ENCODE results near the gene DHRS12. TPM values are rescaled to one million over a fixed set of nuclear protein-coding genes. Genes with fewer than 3 reads are reported as not detected.

Gene DHRS12
- total RNA-seq, 4 donors from 2014 or later = 4.7 to 11.3 (median 7.9) TPM

DNA sequence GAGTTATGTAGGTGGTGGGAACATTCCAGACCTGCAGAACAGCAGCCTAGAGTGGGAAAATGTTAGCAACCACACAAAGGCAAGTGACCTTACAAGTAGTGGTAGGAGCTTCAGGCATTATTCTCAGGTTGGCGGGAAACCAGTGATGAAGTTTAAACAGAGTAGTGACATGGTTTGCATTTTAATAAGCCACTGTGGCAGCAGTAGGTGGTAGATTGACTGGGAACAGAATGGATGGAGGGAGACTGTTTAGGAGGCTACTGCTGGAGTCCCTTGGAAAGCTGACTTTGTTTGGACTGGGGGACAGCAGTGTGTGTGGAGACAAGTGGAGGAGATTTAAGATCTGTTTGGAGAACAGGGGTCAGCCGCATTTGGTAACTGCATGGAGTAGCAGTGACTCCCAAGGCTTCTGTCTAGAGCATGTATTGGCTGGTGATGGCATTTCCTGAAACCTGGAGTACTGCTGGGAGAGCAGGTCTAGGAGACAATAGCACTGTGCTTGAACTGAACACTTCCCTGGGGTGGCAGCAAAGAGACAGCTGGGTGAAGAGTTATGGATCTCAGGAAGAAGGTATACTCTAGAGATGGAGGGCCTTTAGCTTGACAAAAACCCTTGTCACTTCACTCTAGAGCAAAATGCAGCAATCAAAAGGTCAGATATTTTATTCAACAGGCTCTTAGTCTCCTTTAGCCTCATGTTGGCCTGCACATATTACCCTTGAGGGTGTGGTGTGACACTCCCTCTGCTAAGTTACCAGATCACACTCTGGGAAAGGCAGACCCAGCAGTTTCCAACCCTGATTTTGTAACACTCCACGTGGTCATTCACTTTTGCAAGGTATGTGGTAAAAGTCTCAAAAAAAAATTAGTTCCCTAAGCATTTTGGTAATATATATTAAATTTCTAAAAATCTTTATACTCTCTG is 70.3 kb downstream of the DHRS12 start:
- H3K27ac ChIP-seq = peak overlapping the region; percentile 19 to 72 (median 49)
- H3K36me3 ChIP-seq = peaks cover 0 to 23% (median 0%) of the 10 kb centered on the region in 3 donors
- TF ChIP-seq, protein P1, sequence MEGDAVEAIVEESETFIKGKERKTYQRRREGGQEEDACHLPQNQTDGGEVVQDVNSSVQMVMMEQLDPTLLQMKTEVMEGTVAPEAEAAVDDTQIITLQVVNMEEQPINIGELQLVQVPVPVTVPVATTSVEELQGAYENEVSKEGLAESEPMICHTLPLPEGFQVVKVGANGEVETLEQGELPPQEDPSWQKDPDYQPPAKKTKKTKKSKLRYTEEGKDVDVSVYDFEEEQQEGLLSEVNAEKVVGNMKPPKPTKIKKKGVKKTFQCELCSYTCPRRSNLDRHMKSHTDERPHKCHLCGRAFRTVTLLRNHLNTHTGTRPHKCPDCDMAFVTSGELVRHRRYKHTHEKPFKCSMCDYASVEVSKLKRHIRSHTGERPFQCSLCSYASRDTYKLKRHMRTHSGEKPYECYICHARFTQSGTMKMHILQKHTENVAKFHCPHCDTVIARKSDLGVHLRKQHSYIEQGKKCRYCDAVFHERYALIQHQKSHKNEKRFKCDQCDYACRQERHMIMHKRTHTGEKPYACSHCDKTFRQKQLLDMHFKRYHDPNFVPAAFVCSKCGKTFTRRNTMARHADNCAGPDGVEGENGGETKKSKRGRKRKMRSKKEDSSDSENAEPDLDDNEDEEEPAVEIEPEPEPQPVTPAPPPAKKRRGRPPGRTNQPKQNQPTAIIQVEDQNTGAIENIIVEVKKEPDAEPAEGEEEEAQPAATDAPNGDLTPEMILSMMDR (IDR thresholded peaks at IDR 0.05) = peak in 1 of 6 experiments; percentile 14
- TF ChIP-seq POLR2A (IDR thresholded peaks at IDR 0.05) = no peak
- H3K4me3 ChIP-seq = no peak overlapping the region
- intact Hi-C loops (cut with DNase I) = no loop called here
- peaks cover 7 to 53% (median 14%) of the 10 kb centered on the region in 3 donors for H3K4me1 ChIP-seq
- 70 to 77% methylated on average over 3 of the region's 3 CpGs for WGBS, 2 donors
- no peak for DNase-seq
- H3K27me3 ChIP-seq = no peaks in the 10 kb centered on the region
- no peaks in the 10 kb centered on the region for H3K9me3 ChIP-seq

DNA sequence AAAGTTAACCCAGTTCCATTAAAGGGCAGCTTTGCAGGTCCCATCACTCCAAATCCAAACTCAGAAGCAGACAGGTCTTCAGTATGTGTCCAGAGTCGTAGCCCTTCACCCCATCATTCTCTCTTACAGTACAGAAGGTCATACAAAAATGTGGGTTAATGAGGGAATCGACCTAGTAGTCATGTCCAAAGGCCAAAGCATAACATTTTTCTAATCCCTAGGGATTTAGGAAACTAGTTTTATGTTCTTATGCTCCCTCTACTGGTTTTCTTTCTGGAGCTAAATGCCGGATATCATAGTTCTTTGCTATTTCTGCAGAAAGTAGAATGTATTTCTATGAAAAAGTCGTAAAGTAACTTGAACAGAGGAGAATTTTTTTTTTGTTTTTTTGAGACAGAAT is 72.2 kb downstream of the DHRS12 start:
- no peaks in the 10 kb centered on the region for H3K9me3 ChIP-seq
- 68 to 77% methylated on average over 4 of the region's 4 CpGs for WGBS, 2 donors
- peaks cover 7 to 63% (median 14%) of the 10 kb centered on the region in 3 donors for H3K4me1 ChIP-seq
- DNase-seq = no peak
- H3K36me3 ChIP-seq = peaks cover 0 to 27% (median 0%) of the 10 kb centered on the region in 3 donors
- intact Hi-C loops (cut with DNase I) = no loop called here
- no peaks in the 10 kb centered on the region for H3K27me3 ChIP-seq
- TF ChIP-seq, protein P1 (IDR thresholded peaks at IDR 0.05) = peak in 4 of 6 experiments; percentile 7 to 30 (median 22)
- TF ChIP-seq POLR2A (IDR thresholded peaks at IDR 0.05) = no peak
- peak overlapping the region in 2 of 4 donors; percentile 51 to 73 for H3K27ac ChIP-seq
- no peak overlapping the region for H3K4me3 ChIP-seq

DNA sequence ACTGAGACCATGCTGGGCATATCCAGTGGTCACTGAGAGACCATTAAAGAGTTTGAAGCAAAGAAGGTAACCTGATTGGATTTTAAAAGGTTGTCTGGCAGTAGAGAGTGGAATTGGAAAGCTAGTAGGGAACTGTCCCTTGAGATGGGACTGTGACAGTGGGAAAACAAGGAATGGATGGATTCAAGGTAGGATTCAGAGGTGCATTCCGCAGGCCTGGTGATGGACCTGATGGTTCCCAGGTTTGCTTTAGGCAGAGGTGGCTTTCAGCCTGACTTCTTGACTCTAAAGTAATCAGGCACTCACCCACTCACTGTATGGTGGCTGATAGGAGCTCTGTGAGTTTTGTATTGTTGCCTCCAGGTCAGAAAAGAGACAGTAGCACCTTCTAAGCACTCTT is 73.0 kb downstream of the DHRS12 start:
- 89 to 100% methylated on average over 1 of the region's 1 CpG for WGBS, 2 donors
- no peak for TF ChIP-seq POLR2A (IDR thresholded peaks at IDR 0.05)
- TF ChIP-seq, protein P1 (IDR thresholded peaks at IDR 0.05) = no peak
- no peak overlapping the region for H3K4me3 ChIP-seq
- intact Hi-C loops (cut with DNase I) = no loop called here
- peaks cover 7 to 72% (median 14%) of the 10 kb centered on the region in 3 donors for H3K4me1 ChIP-seq
- no peaks in the 10 kb centered on the region for H3K27me3 ChIP-seq
- DNase-seq = no peak
- peak overlapping the region in 3 of 4 donors; percentile 53 to 73 (median 69) for H3K27ac ChIP-seq
- no peaks in the 10 kb centered on the region for H3K9me3 ChIP-seq
- peaks cover 0 to 27% (median 0%) of the 10 kb centered on the region in 3 donors for H3K36me3 ChIP-seq

- TF ChIP-seq POLR2A (IDR thresholded peaks at IDR 0.05) = no peak
- TF ChIP-seq, protein P1 (IDR thresholded peaks at IDR 0.05) = no peak
- peaks cover 0 to 31% (median 0%) of the 10 kb centered on the region in 3 donors for H3K36me3 ChIP-seq
- WGBS, 2 donors = 31 to 52% methylated on average over 11 of the region's 11 CpGs
- H3K4me3 ChIP-seq = no peak overlapping the region
- no peaks in the 10 kb centered on the region for H3K9me3 ChIP-seq
- no peak for DNase-seq
- H3K27me3 ChIP-seq = no peaks in the 10 kb centered on the region
- intact Hi-C loops (cut with DNase I) = no loop called here
- peaks cover 7 to 74% (median 14%) of the 10 kb centered on the region in 3 donors for H3K4me1 ChIP-seq
- H3K27ac ChIP-seq = peak overlapping the region; percentile 53 to 73 (median 69)
Measured at GRCh38 chr13:51729866-51730553, 74.0 kb downstream of the DHRS12 start.
